Transverse colon (tissue), 4 donors: ENCODE results near the gene TMEM132D.

ENCODE experiments used
- EP300 ChIP-seq: sonication (generic); formaldehyde crosslinking; IDR thresholded peaks from one replicate; pipeline ENCODE4 v1.6.1; 2017; ENCODE audit warnings: antibody characterized with exemption, low read depth
- POLR2A ChIP-seq: fragments of 450-650 bp; IDR thresholded peaks from one replicate; pipeline ENCODE4 v1.6.1; 2016; ENCODE audit warnings: antibody characterized with exemption, mild to moderate bottlenecking, moderate library complexity
- POLR2AphosphoS5 ChIP-seq, 3 donors: sonication (generic); formaldehyde crosslinking; IDR thresholded peaks; one replicate each; pipeline ENCODE4 v1.6.1; 2016; ENCODE audit warnings: antibody characterized with exemption in 3 of 3
- TF ChIP-seq, protein P1 (sequence below), 5 experiments: fragments of 200-600 bp in 3 of 5; fragments of 450-650 bp in 2 of 5; sonication (generic) in 3 of 5; IDR thresholded peaks; 1 replicate in 2 of 5; 2 replicates in 3 of 5; pipeline ENCODE4 v1.5.1; 2016 to 2017; ENCODE audit warnings: antibody characterized with exemption in 5 of 5, inconsistent platforms in 3 of 5, mild to moderate bottlenecking in 2 of 5, moderate library complexity in 1 of 5

DNA sequence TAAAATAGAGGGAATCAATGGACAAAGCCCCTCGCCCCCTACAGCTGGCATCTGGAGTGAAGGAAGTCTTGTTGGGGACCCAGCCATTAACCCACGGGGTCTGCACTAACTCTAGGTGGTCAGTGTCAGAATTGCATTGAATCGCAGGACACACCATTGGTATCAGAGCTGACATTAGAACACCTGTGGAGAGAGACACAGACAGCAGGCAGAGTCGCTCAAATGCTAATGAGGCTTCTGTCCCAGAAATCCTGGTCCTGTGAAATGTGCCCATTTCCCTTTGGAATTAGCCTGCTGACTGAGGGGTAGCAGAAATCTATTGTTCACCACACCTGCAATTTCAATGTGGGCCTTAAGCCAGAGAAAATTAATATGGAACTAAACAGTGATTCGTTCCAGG lies 33.0 kb downstream of the TMEM132D start:
- TF ChIP-seq POLR2AphosphoS5 (IDR thresholded peaks at IDR 0.05) (no peak), EP300 (no peak), POLR2A (no peak)
- TF ChIP-seq, protein P1, sequence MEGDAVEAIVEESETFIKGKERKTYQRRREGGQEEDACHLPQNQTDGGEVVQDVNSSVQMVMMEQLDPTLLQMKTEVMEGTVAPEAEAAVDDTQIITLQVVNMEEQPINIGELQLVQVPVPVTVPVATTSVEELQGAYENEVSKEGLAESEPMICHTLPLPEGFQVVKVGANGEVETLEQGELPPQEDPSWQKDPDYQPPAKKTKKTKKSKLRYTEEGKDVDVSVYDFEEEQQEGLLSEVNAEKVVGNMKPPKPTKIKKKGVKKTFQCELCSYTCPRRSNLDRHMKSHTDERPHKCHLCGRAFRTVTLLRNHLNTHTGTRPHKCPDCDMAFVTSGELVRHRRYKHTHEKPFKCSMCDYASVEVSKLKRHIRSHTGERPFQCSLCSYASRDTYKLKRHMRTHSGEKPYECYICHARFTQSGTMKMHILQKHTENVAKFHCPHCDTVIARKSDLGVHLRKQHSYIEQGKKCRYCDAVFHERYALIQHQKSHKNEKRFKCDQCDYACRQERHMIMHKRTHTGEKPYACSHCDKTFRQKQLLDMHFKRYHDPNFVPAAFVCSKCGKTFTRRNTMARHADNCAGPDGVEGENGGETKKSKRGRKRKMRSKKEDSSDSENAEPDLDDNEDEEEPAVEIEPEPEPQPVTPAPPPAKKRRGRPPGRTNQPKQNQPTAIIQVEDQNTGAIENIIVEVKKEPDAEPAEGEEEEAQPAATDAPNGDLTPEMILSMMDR (IDR thresholded peaks at IDR 0.05): no peak
